PC-9 (cell line): ENCODE measurements around the gene WNK1. TPM values are rescaled to one million over a fixed set of nuclear protein-coding genes. Genes with fewer than 3 reads are reported as not detected.

ENCODE experiments used
- BruUV-seq: library from RNA; stranded (reverse); fragments of 400-500 nt; replicated peaks from 2 replicates; lab custom pipeline; 2021; lab: Mats Ljungman, UMichigan
- CTCF ChIA-PET: fragments of 300-600 bp; sonication (Branson Sonifier 250); formaldehyde crosslinking; loops from one replicate; lab custom pipeline; 2022; ENCODE audit warnings: antibody characterized with exemption; lab: Charles Lee
- POLR2A ChIA-PET: fragments of 300-600 bp; sonication (Branson Sonifier 250); formaldehyde crosslinking; loops from one replicate; lab custom pipeline; 2022; ENCODE audit warnings: antibody characterized with exemption; ENCODE audit not compliant: unreplicated experiment; lab: Charles Lee
- DNase-seq, 2 experiments: peaks; one replicate each; pipeline versions ENCODE4 v3.0.0 to v3.0.0-alpha.2; 2015 to 2022; ENCODE audit warnings: mixed read lengths in 1 of 2
- H2AFZ ChIP-seq: fragments of 200-600 bp; sonication (generic); 2 replicates; pipeline ENCODE4 v1.8.1; 2017; ENCODE audit warnings: antibody characterized with exemption
- H3F3A ChIP-seq: fragments of 200-600 bp; sonication (generic); 2 replicates; pipeline ENCODE4 v1.8.1; 2017; ENCODE audit warnings: antibody characterized with exemption, mild to moderate bottlenecking, low read depth; ENCODE audit not compliant: insufficient read depth
- H3K27ac ChIP-seq: fragments of 200-600 bp; sonication (generic); 2 replicates; pipeline ENCODE4 v1.6.1; 2016; ENCODE audit warnings: mixed run types
- H3K27me3 ChIP-seq: fragments of 200-600 bp; sonication (generic); 2 replicates; pipeline ENCODE4 v1.6.1; 2016; ENCODE audit warnings: low read depth, mixed run types; ENCODE audit not compliant: insufficient read depth
- H3K36me3 ChIP-seq: fragments of 200-600 bp; sonication (generic); 2 replicates; pipeline ENCODE4 v1.6.1; 2016; ENCODE audit warnings: low read depth, mixed run types
- H3K4me1 ChIP-seq: fragments of 200-600 bp; sonication (generic); replicated peaks from 2 replicates; pipeline ENCODE4 v1.6.1; 2016; ENCODE audit warnings: mixed run types; ENCODE audit not compliant: insufficient read depth
- H3K4me2 ChIP-seq: fragments of 200-600 bp; sonication (generic); 2 replicates; pipeline ENCODE4 v1.6.1; 2017; ENCODE audit warnings: mixed run types
- H3K4me3 ChIP-seq: fragments of 200-600 bp; sonication (generic); 2 replicates; pipeline ENCODE4 v1.6.1; 2016; ENCODE audit warnings: mixed run types
- H3K79me2 ChIP-seq: fragments of 200-600 bp; sonication (generic); 2 replicates; pipeline ENCODE4 v1.6.1; 2017; ENCODE audit warnings: low read depth, mixed run types
- H3K9me2 ChIP-seq: fragments of 200-600 bp; sonication (generic); 2 replicates; pipeline ENCODE4 v1.8.1; 2017; ENCODE audit warnings: mild to moderate bottlenecking; ENCODE audit not compliant: insufficient read depth
- H3K9me3 ChIP-seq: fragments of 200-600 bp; sonication (generic); 2 replicates; pipeline ENCODE4 v1.8.1; 2016; ENCODE audit warnings: low read depth; ENCODE audit not compliant: insufficient read depth
- H4K20me1 ChIP-seq: fragments of 200-600 bp; sonication (generic); 2 replicates; pipeline ENCODE4 v1.8.1; 2017; ENCODE audit not compliant: insufficient read depth
- CTCF ChIP-seq: fragments of 200-600 bp; sonication (generic); conservative IDR thresholded peaks from 2 replicates; pipeline ENCODE4 v1.6.1; 2017; ENCODE audit warnings: mixed run types, antibody characterized with exemption, mild to moderate bottlenecking, moderate library complexity
- EZH2 ChIP-seq: fragments of 200-600 bp; sonication (generic); IDR thresholded peaks from 2 replicates; pipeline ENCODE4 v1.8.0; 2017; ENCODE audit warnings: antibody characterized with exemption, low read depth
- intact Hi-C: fragments of 100-400 bp; cut with micrococcal nuclease; formaldehyde crosslinking; loops from one replicate; pipeline ENCODE4 v1.10.0; 2022; ENCODE audit not compliant: unreplicated experiment
- total RNA-seq: library from RNA; stranded (reverse); gene quantifications from 2 replicates; pipeline ENCODE4 v1.2.3, GENCODE V29; 2021

WNK1 gene
- total RNA-seq, 1 experiment from 2014 or later = 142 TPM

GRCh38 chr12:894226-894625 lies 141.8 kb downstream of the WNK1 start:
- no peak for DNase-seq
- no peak overlapping the region for H3K4me3 ChIP-seq
- no peaks in the 10 kb centered on the region for H3K79me2 ChIP-seq
- no peaks in the 10 kb centered on the region for H4K20me1 ChIP-seq
- H3K27ac ChIP-seq = no peak overlapping the region
- H3K27me3 ChIP-seq = no peaks in the 10 kb centered on the region
- ChIA-PET CTCF (interaction anchor here (0.5 kb wide), 1 partner anchor 49 kb away, joined by 3 read pairs; no protein-coding TSS in a partner anchor), POLR2A (no interaction called here)
- H3F3A ChIP-seq = 0 out of 2 replicates have a peak, but pooled peaks cover 4% of the 10 kb centered on the region
- intact Hi-C loops = no loop called here
- peaks cover 28% of the 10 kb centered on the region for H3K36me3 ChIP-seq
- no peaks in the 10 kb centered on the region for H3K4me1 ChIP-seq
- H3K9me2 ChIP-seq = no peaks in the 10 kb centered on the region
- no TSS peak for BruUV-seq
- TF ChIP-seq CTCF (no peak), EZH2 (no peak)
- H3K9me3 ChIP-seq = no peaks in the 10 kb centered on the region
- no peak overlapping the region for H2AFZ ChIP-seq
- no peak overlapping the region for H3K4me2 ChIP-seq

DNA sequence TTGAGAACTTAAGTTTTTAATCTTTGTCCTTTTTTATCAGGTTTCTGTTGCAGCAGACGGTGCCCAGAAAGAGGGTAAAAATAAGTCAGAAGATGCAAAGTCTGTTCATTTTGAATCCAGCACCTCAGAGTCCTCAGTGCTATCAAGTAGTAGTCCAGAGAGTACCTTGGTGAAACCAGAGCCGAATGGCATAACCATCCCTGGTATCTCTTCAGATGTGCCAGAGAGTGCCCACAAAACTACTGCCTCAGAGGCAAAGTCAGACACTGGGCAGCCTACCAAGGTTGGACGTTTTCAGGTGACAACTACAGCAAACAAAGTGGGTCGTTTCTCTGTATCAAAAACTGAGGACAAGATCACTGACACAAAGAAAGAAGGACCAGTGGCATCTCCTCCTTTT lies 143.7 kb downstream of the WNK1 start:
- Histone ChIP-seq H3K4me1 (no peaks in the 10 kb centered on the region), H3K27me3 (no peaks in the 10 kb centered on the region), H2AFZ (no peak overlapping the region), H3K9me2 (no peaks in the 10 kb centered on the region), H3K27ac (no peak overlapping the region), H4K20me1 (no peaks in the 10 kb centered on the region), H3F3A (0 out of 2 replicates have a peak, but pooled peaks cover 4% of the 10 kb centered on the region), H3K36me3 (peaks cover 38% of the 10 kb centered on the region), H3K79me2 (no peaks in the 10 kb centered on the region), H3K9me3 (no peaks in the 10 kb centered on the region), H3K4me2 (no peak overlapping the region), H3K4me3 (no peak overlapping the region)
- TF ChIP-seq EZH2 (no peak), CTCF (no peak)
- ChIA-PET POLR2A (no interaction called here), CTCF (no interaction called here)
- DNase-seq = no peak
- BruUV-seq = no TSS peak
- intact Hi-C loops = no loop called here

GRCh38 chr12:897386-897785 lies 145.0 kb downstream of the WNK1 start:
- H3K79me2 ChIP-seq = no peaks in the 10 kb centered on the region
- H3K4me3 ChIP-seq = no peak overlapping the region
- H2AFZ ChIP-seq = no peak overlapping the region
- TF ChIP-seq EZH2 = no peak
- TF ChIP-seq CTCF = no peak
- no peaks in the 10 kb centered on the region for H3K27me3 ChIP-seq
- H3K9me2 ChIP-seq = no peaks in the 10 kb centered on the region
- no peak overlapping the region for H3K4me2 ChIP-seq
- H3K27ac ChIP-seq = no peak overlapping the region
- CTCF ChIA-PET = interaction anchor here (0.6 to 0.7 kb wide), 2 partner anchors 255 to 644 kb away, joined by 3 to 4 read pairs; no protein-coding TSS in a partner anchor
- no peaks in the 10 kb centered on the region for H4K20me1 ChIP-seq
- no peak for DNase-seq
- no peaks in the 10 kb centered on the region for H3K9me3 ChIP-seq
- H3K4me1 ChIP-seq = no peaks in the 10 kb centered on the region
- H3F3A ChIP-seq = 0 out of 2 replicates have a peak, but pooled peaks cover 4% of the 10 kb centered on the region
- intact Hi-C loops = no loop called here
- POLR2A ChIA-PET = no interaction called here
- BruUV-seq = no TSS peak
- H3K36me3 ChIP-seq = peaks cover 46% of the 10 kb centered on the region
